HUES64 (cell line): ENCODE data around the gene KRTAP12-2. TPM values are rescaled to one million over a fixed set of nuclear protein-coding genes. Genes with fewer than 3 reads are reported as not detected.

Source experiments
- H3K27ac ChIP-seq: 2 replicates; pipeline ENCODE4 v1.7.0; 2013; ENCODE audit warnings: low read depth, low read length, inconsistent platforms
- H3K27me3 ChIP-seq: 2 replicates; pipeline ENCODE4 v1.6.1; 2013; ENCODE audit warnings: mild to moderate bottlenecking, low read length; ENCODE audit not compliant: insufficient read depth
- H3K36me3 ChIP-seq: 2 replicates; pipeline ENCODE4 v1.6.1; 2013; ENCODE audit warnings: mild to moderate bottlenecking, low read length; ENCODE audit not compliant: insufficient read depth
- H3K4me1 ChIP-seq: 2 replicates; pipeline ENCODE4 v1.6.1; 2013; ENCODE audit warnings: mild to moderate bottlenecking, low read length, moderate library complexity; ENCODE audit not compliant: insufficient read depth
- H3K4me3 ChIP-seq: 2 replicates; pipeline ENCODE4 v1.5.1; 2013; ENCODE audit warnings: mild to moderate bottlenecking, low read length, moderate library complexity
- H3K9ac ChIP-seq: 2 replicates; pipeline ENCODE4 v1.6.1; 2013; ENCODE audit warnings: mild to moderate bottlenecking, low read depth, low read length
- H3K9me3 ChIP-seq: 2 replicates; pipeline ENCODE4 v1.6.1; 2013; ENCODE audit warnings: low read depth, low read length; ENCODE audit not compliant: insufficient read depth
- WGBS: fragments of 150-250, 120-280 bp; methylation state at CpG from one replicate; pipeline ENCODE4 v1.1.7; 2013; ENCODE audit warnings: missing lambda C conversion rate; 5-methylcytosine and 5-hydroxymethylcytosine counted together
- polyA plus RNA-seq, 2 experiments: library from polyadenylated mRNA; stranded (reverse); fragments of 50-300 nt; gene quantifications; one replicate each; pipeline ENCODE4 v1.2.3, GENCODE V29; 2013

KRTAP12-2 gene
- polyA plus RNA-seq (2013, experiment 1 of 2): not detected
- polyA plus RNA-seq (2013, experiment 2 of 2): not detected

- Histone ChIP-seq H3K4me1 (no peaks in the 10 kb centered on the region), H3K27ac (no peak within 1 kb of the TSS), H3K27me3 (no peaks in the 10 kb centered on the region), H3K9me3 (peaks cover 24% of the 10 kb centered on the region), H3K36me3 (no peaks in the 10 kb centered on the region), H3K4me3 (no peak within 1 kb of the TSS), H3K9ac (no peak within 1 kb of the TSS)
- 89% methylated on average over 19 of the region's 19 CpGs for WGBS
Observed at GRCh38 chr21:44666401-44667320, at the start of gene KRTAP12-2. Gene KRTAP12-2, minus strand, starts transcription at chr21:44666927. Its CDS starts 41 bp downstream, at chr21:44666886.

GRCh38 chr21:44714905-44715304 lies 48.2 kb upstream of the KRTAP12-2 start:
- Histone ChIP-seq H3K4me3 (no peak overlapping the region), H3K9ac (no peak overlapping the region), H3K27me3 (peaks cover 54% of the 10 kb centered on the region), H3K36me3 (no peaks in the 10 kb centered on the region), H3K4me1 (peaks cover 31% of the 10 kb centered on the region), H3K27ac (no peak overlapping the region), H3K9me3 (no peaks in the 10 kb centered on the region)
- 41% methylated on average over 8 of the region's 8 CpGs for WGBS

- H3K27ac ChIP-seq: no peak overlapping the region
- WGBS: 93% methylated on average over 10 of the region's 10 CpGs
- no peak overlapping the region for H3K9ac ChIP-seq
- peaks cover 65% of the 10 kb centered on the region for H3K27me3 ChIP-seq
- no peak overlapping the region for H3K4me3 ChIP-seq
- H3K36me3 ChIP-seq: no peaks in the 10 kb centered on the region
- H3K4me1 ChIP-seq: peaks cover 41% of the 10 kb centered on the region
- no peaks in the 10 kb centered on the region for H3K9me3 ChIP-seq
Observed at GRCh38 chr21:44713846-44714245, 47.1 kb upstream of the KRTAP12-2 start.

GRCh38 chr21:44713130-44713529 lies 46.4 kb upstream of the KRTAP12-2 start:
- H3K27ac ChIP-seq: no peak overlapping the region
- no peaks in the 10 kb centered on the region for H3K9me3 ChIP-seq
- H3K9ac ChIP-seq: no peak overlapping the region
- no peaks in the 10 kb centered on the region for H3K36me3 ChIP-seq
- H3K4me3 ChIP-seq: no peak overlapping the region
- 77% methylated on average over 9 of the region's 9 CpGs for WGBS
- peaks cover 72% of the 10 kb centered on the region for H3K27me3 ChIP-seq
- H3K4me1 ChIP-seq: peaks cover 45% of the 10 kb centered on the region

GRCh38 chr21:44712203-44713028 lies 45.7 kb upstream of the KRTAP12-2 start:
- Histone ChIP-seq H3K27ac (no peak overlapping the region), H3K9ac (no peak overlapping the region), H3K27me3 (peaks cover 79% of the 10 kb centered on the region), H3K4me3 (peak overlapping the region; percentile 41), H3K9me3 (no peaks in the 10 kb centered on the region), H3K4me1 (peaks cover 49% of the 10 kb centered on the region), H3K36me3 (no peaks in the 10 kb centered on the region)
- 8% methylated on average over 19 of the region's 22 CpGs for WGBS

GRCh38 chr21:44711327-44712202 lies 44.8 kb upstream of the KRTAP12-2 start, which contains the start of gene TSPEAR:
Gene TSPEAR, minus strand, starts transcription at chr21:44711572. Its CDS starts 58 bp downstream, at chr21:44711514.
- Histone ChIP-seq H3K27me3 (peaks cover 88% of the 10 kb centered on the region), H3K9me3 (no peaks in the 10 kb centered on the region), H3K27ac (no peak within 1 kb of the TSS), H3K4me3 (peak within 1 kb of the TSS; percentile 48), H3K36me3 (no peaks in the 10 kb centered on the region), H3K9ac (no peak within 1 kb of the TSS), H3K4me1 (peaks cover 51% of the 10 kb centered on the region)
- WGBS: 2% methylated on average over 41 of the region's 41 CpGs

- H3K36me3 ChIP-seq: no peaks in the 10 kb centered on the region
- no peak overlapping the region for H3K27ac ChIP-seq
- H3K4me3 ChIP-seq: peak overlapping the region; percentile 48
- WGBS: under 1% methylated on average over 19 of the region's 20 CpGs
- no peak overlapping the region for H3K9ac ChIP-seq
- H3K9me3 ChIP-seq: no peaks in the 10 kb centered on the region
- peaks cover 95% of the 10 kb centered on the region for H3K27me3 ChIP-seq
- H3K4me1 ChIP-seq: peaks cover 51% of the 10 kb centered on the region
Observed at GRCh38 chr21:44710756-44711326, 44.1 kb upstream of the KRTAP12-2 start.

- Histone ChIP-seq H3K36me3 (no peaks in the 10 kb centered on the region), H3K9ac (no peak overlapping the region), H3K9me3 (no peaks in the 10 kb centered on the region), H3K27me3 (peaks cover 94% of the 10 kb centered on the region), H3K27ac (no peak overlapping the region), H3K4me1 (peaks cover 51% of the 10 kb centered on the region), H3K4me3 (peak overlapping the region; percentile 48)
- 1% methylated on average over 17 of the region's 17 CpGs for WGBS
Observed at GRCh38 chr21:44710294-44710665, 43.6 kb upstream of the KRTAP12-2 start.

- H3K9me3 ChIP-seq: no peaks in the 10 kb centered on the region
- H3K4me3 ChIP-seq: peak overlapping the region; percentile 42
- 2% methylated on average over 43 of the region's 45 CpGs for WGBS
- H3K9ac ChIP-seq: no peak overlapping the region; the same call in 1 of the 2 replicates
- peaks cover 91% of the 10 kb centered on the region for H3K27me3 ChIP-seq
- peaks cover 46% of the 10 kb centered on the region for H3K4me1 ChIP-seq
- no peaks in the 10 kb centered on the region for H3K36me3 ChIP-seq
- no peak overlapping the region for H3K27ac ChIP-seq
Observed at GRCh38 chr21:44709426-44710293, 42.9 kb upstream of the KRTAP12-2 start.
